HCT116 (cell line): ENCODE measurements around the gene TBC1D1. TPM values are rescaled to one million over a fixed set of nuclear protein-coding genes. Genes with fewer than 3 reads are reported as not detected.

Experiments used
- ATAC-seq: fragments of 200-7000 bp; cut with Tn5 transposase; 2 replicates; pipeline ENCODE4 v1.9.1; 2020; ENCODE audit warnings: mild to moderate bottlenecking, moderate library complexity
- BruUV-seq: library from RNA; stranded (reverse); fragments of 400-500 nt; replicated peaks from 2 replicates; lab custom pipeline; 2021; lab: Mats Ljungman, UMichigan
- CTCF ChIA-PET: fragments of 300-600 bp; sonication (Branson Sonifier 250); formaldehyde crosslinking; loops from one replicate; lab custom pipeline; 2021; ENCODE audit warnings: antibody characterized with exemption; lab: Charles Lee
- POLR2A ChIA-PET: fragments of 300-600, 350-600 bp; sonication (Branson Sonifier 250); formaldehyde crosslinking; loops from one replicate; lab custom pipeline; 2021; ENCODE audit warnings: antibody characterized with exemption; lab: Charles Lee
- RAD21 ChIA-PET, 2 experiments: fragments of 300-600 bp; sonication (Branson Sonifier 250); formaldehyde crosslinking; loops; one replicate each; lab custom pipeline; 2023; ENCODE audit warnings: low total read pairs in 2 of 2; ENCODE audit not compliant: uncharacterized antibody in 2 of 2, unreplicated experiment in 2 of 2, low non-redundant PET in 1 of 2; lab: Charles Lee
- DNase-seq: peaks from one replicate; pipeline ENCODE4 v3.0.0-alpha.2; 2010; ENCODE audit warnings: low read depth, low spot score
- H2AFZ ChIP-seq: fragments of 200-600 bp; shearing (Covaris generic), sonication (generic); 2 replicates; pipeline ENCODE4 v1.6.1; 2017; ENCODE audit warnings: low read depth, mixed run types, mixed read lengths, antibody characterized with exemption, low read length; ENCODE audit not compliant: poor library complexity, severe bottlenecking
- H3K27ac ChIP-seq: 2 replicates; pipeline ENCODE4 v1.5.1; 2012; ENCODE audit warnings: low read depth, low read length
- H3K27me3 ChIP-seq: fragments of 200-600 bp; sonication (generic); 2 replicates; pipeline ENCODE4 v1.6.1; 2016; ENCODE audit warnings: mixed run types, low read length, mixed read lengths; ENCODE audit not compliant: insufficient read depth
- H3K36me3 ChIP-seq, 2 experiments: fragments of 200-500 bp in 1 of 2; fragments of 200-600 bp in 1 of 2; sonication (Bioruptor generic) in 1 of 2; sonication (generic) in 1 of 2; 2 replicates each; pipeline versions ENCODE4 v1.5.1 to v1.6.1; 2014 to 2016; ENCODE audit warnings: low read length in 2 of 2, inconsistent platforms in 1 of 2, mixed read lengths in 1 of 2, mixed run types in 1 of 2; ENCODE audit not compliant: insufficient read depth in 2 of 2, control insufficient read depth in 1 of 2
- H3K4me1 ChIP-seq, 2 experiments: fragments of 200-600 bp in 1 of 2; sonication (generic) in 1 of 2; 2 replicates each; pipeline versions ENCODE4 v1.5.1 to v1.6.1; 2012 to 2017; ENCODE audit warnings: low read length in 2 of 2, inconsistent platforms in 1 of 2, mild to moderate bottlenecking in 1 of 2, mixed read lengths in 1 of 2, mixed run types in 1 of 2, moderate library complexity in 1 of 2; ENCODE audit not compliant: insufficient read depth in 2 of 2, control insufficient read depth in 1 of 2
- H3K4me2 ChIP-seq: fragments of 200-600 bp; sonication (generic); 2 replicates; pipeline ENCODE4 v1.6.1; 2017; ENCODE audit warnings: mixed run types, low read length, mixed read lengths
- H3K4me3 ChIP-seq, 2 experiments: fragments of 200-600 bp in 1 of 2; sonication (generic) in 1 of 2; replicated peaks in 1 of 2; 2 replicates each; pipeline ENCODE4 v1.5.1; 2011 to 2016; ENCODE audit warnings: low read length in 2 of 2, control low read depth in 1 of 2, low read depth in 1 of 2, mild to moderate bottlenecking in 1 of 2, mixed read lengths in 1 of 2, mixed run types in 1 of 2
- H3K79me2 ChIP-seq: fragments of 200-600 bp; sonication (generic); 2 replicates; pipeline ENCODE4 v1.6.1; 2017; ENCODE audit warnings: mild to moderate bottlenecking, mixed run types, low read length, moderate library complexity, mixed read lengths; ENCODE audit not compliant: insufficient read depth
- H3K9ac ChIP-seq: fragments of 200-600 bp; sonication (generic); 2 replicates; pipeline ENCODE4 v1.6.1; 2016; ENCODE audit warnings: low read length, mixed read lengths
- H3K9me2 ChIP-seq: fragments of 200-600 bp; sonication (generic), shearing (Covaris generic); 2 replicates; pipeline ENCODE4 v1.6.1; 2017; ENCODE audit warnings: mixed run types, mild to moderate bottlenecking, moderate library complexity; ENCODE audit not compliant: insufficient read depth
- H3K9me3 ChIP-seq, 2 experiments: fragments of 200-500 bp in 1 of 2; fragments of 200-600 bp in 1 of 2; sonication (Bioruptor generic) in 1 of 2; sonication (generic) in 1 of 2; 2 replicates each; pipeline ENCODE4 v1.6.1; 2014 to 2017; ENCODE audit warnings: low read length in 2 of 2, mixed read lengths in 2 of 2, inconsistent platforms in 1 of 2, low read depth in 1 of 2, mild to moderate bottlenecking in 1 of 2, mixed run types in 1 of 2, moderate library complexity in 1 of 2; ENCODE audit not compliant: control insufficient read depth in 1 of 2, insufficient read depth in 1 of 2
- H4K20me1 ChIP-seq: fragments of 200-600 bp; sonication (generic), shearing (Covaris generic); 2 replicates; pipeline ENCODE4 v1.6.1; 2017; ENCODE audit warnings: mixed run types, mild to moderate bottlenecking, moderate library complexity; ENCODE audit not compliant: insufficient read depth
- ATF3 ChIP-seq: IDR thresholded peaks from 2 replicates; pipeline ENCODE4 v1.6.1; 2012
- CTCF ChIP-seq, 3 experiments: fragments of 200-600 bp in 1 of 3; sonication (generic) in 1 of 3; IDR thresholded peaks in 2 of 3; conservative IDR thresholded peaks in 1 of 3; 2 replicates each; pipeline ENCODE4 v1.5.1; 2012 to 2017; ENCODE audit warnings: low read depth in 2 of 3, low read length in 2 of 3, antibody characterized with exemption in 1 of 3, borderline replicate concordance in 1 of 3, control low read depth in 1 of 3, mild to moderate bottlenecking in 1 of 3, mixed read lengths in 1 of 3, mixed run types in 1 of 3, moderate library complexity in 1 of 3; ENCODE audit not compliant: insufficient read depth in 1 of 3
- EGR1 ChIP-seq: IDR thresholded peaks from 2 replicates; pipeline ENCODE4 v1.6.1; 2012; ENCODE audit warnings: low read depth
- ELF1 ChIP-seq: IDR thresholded peaks from 2 replicates; pipeline ENCODE4 v1.6.1; 2012; ENCODE audit warnings: low read depth, borderline replicate concordance
- EZH2phosphoT487 ChIP-seq: fragments of 200-600 bp; IDR thresholded peaks from 2 replicates; pipeline ENCODE4 v1.6.1; 2018; ENCODE audit warnings: antibody characterized with exemption, borderline replicate concordance
- JUND ChIP-seq: IDR thresholded peaks from 2 replicates; pipeline ENCODE4 v1.6.1; 2012
- MAX ChIP-seq: IDR thresholded peaks from 2 replicates; pipeline ENCODE4 v1.6.1; 2012
- POLR2A ChIP-seq: IDR thresholded peaks from 2 replicates; pipeline ENCODE4 v1.7.0; 2011; ENCODE audit warnings: borderline replicate concordance; ENCODE audit not compliant: insufficient read depth, insufficient read length; ENCODE audit errors: extremely low read depth
- SIN3A ChIP-seq: IDR thresholded peaks from 2 replicates; pipeline ENCODE4 v1.6.1; 2012; ENCODE audit warnings: low read depth
- SP1 ChIP-seq: IDR thresholded peaks from 2 replicates; pipeline ENCODE4 v1.6.1; 2012; ENCODE audit warnings: low read depth
- SRF ChIP-seq: IDR thresholded peaks from 2 replicates; pipeline ENCODE4 v1.6.1; 2012; ENCODE audit warnings: low read depth
- YY1 ChIP-seq: IDR thresholded peaks from 2 replicates; pipeline ENCODE4 v1.6.1; 2011; ENCODE audit warnings: low read length, low read depth, moderate library complexity, mild to moderate bottlenecking; ENCODE audit not compliant: insufficient replicate concordance; ENCODE audit errors: extremely low read depth
- ZBTB33 ChIP-seq: IDR thresholded peaks from 2 replicates; pipeline ENCODE4 v1.6.1; 2011; ENCODE audit warnings: mild to moderate bottlenecking, low read length, moderate library complexity; ENCODE audit not compliant: insufficient replicate concordance; ENCODE audit errors: extremely low read depth
- intact Hi-C: fragments of 100-400 bp; cut with micrococcal nuclease; formaldehyde crosslinking; loops from 2 replicates; pipeline ENCODE4 v1.10.0; 2022
- total RNA-seq: library from RNA; stranded (reverse); gene quantifications from one replicate; pipeline ENCODE4 v1.2.1, GENCODE V29; 2021; ENCODE audit not compliant: unreplicated experiment

TBC1D1 gene
- total RNA-seq, 1 experiment from 2014 or later = 82.7 TPM

GRCh38 chr4:38128478-38129459 is 237.9 kb downstream of the TBC1D1 start:
- no peaks in the 10 kb centered on the region for H3K9me2 ChIP-seq
- ChIA-PET CTCF (no interaction called here), POLR2A (no interaction called here), RAD21 (no interaction called here)
- H3K9ac ChIP-seq = no peak overlapping the region
- no peaks in the 10 kb centered on the region for H3K79me2 ChIP-seq
- H3K36me3 ChIP-seq = peaks cover 0 to 6% of the 10 kb centered on the region in 2 experiments; a peak in 2 of 4 replicates
- BruUV-seq = no TSS peak
- peak; percentile 42 for DNase-seq
- no peaks in the 10 kb centered on the region for H3K27me3 ChIP-seq
- H3K27ac ChIP-seq = no peak overlapping the region
- H3K4me1 ChIP-seq = peaks cover 0 to 14% of the 10 kb centered on the region in 2 experiments; a peak in 2 of 4 replicates
- no peaks in the 10 kb centered on the region for H3K9me3 ChIP-seq
- H3K4me2 ChIP-seq = peak overlapping the region; percentile 8; the same call in 1 of the 2 replicates
- TF ChIP-seq ELF1 = no peak
- no peak for TF ChIP-seq EZH2phosphoT487
- TF ChIP-seq YY1 = no peak
- no peak for TF ChIP-seq POLR2A
- no peak for TF ChIP-seq JUND
- TF ChIP-seq EGR1 = no peak
- no peak for TF ChIP-seq SP1
- TF ChIP-seq ZBTB33 = no peak
- no peak for TF ChIP-seq SIN3A
- TF ChIP-seq CTCF (IDR thresholded peaks at IDR 0.05 in 2 of 3, conservative IDR thresholded peaks at IDR 0.05 in 1 of 3; ENCODE audit: borderline replicate concordance in 1 of 3, insufficient read depth in 1 of 3, low read depth in 2 of 3, low read length in 2 of 3) = no peak
- no peak for TF ChIP-seq SRF
- TF ChIP-seq MAX = no peak
- TF ChIP-seq ATF3 = no peak
- peak; percentile 82 for ATAC-seq
- H2AFZ ChIP-seq = no peak overlapping the region
- H4K20me1 ChIP-seq = no peaks in the 10 kb centered on the region
- intact Hi-C loops = no loop called here
- H3K4me3 ChIP-seq = no peak overlapping the region
